ENCODE results near the gene CDK5R2. TPM values are rescaled to one million over a fixed set of nuclear protein-coding genes. Genes with fewer than 3 reads are reported as not detected.

The CDK5R2 gene
- total and polyA plus RNA-seq, 12 donors, result 0.13 to 10.4 (median 1.7) TPM; not detected in 3

GRCh38 chr2:218956039-218956438 is 3.4 kb upstream of the CDK5R2 start:
- no peak for TF ChIP-seq CTCF (IDR thresholded peaks at IDR 0.05)
- TF ChIP-seq POLR2A (IDR thresholded peaks at IDR 0.05), result no peak
- H3K36me3 ChIP-seq (replicated peaks in 1 of 2), result no peaks in the 10 kb centered on the region
- DNase-seq, result no peak
- no peak overlapping the region for H3K27ac ChIP-seq
- H3K9me3 ChIP-seq (replicated peaks in 1 of 3), result no peaks in the 10 kb centered on the region
- WGBS, 4 donors, result 41 to 75% (median 51%) methylated on average over 1 of the region's 1 CpG
- peaks cover 24% of the 10 kb centered on the region for H3K27me3 ChIP-seq
- intact Hi-C loops (cut with DNase I), result no loop called here
- peaks cover 0 to 4% of the 10 kb centered on the region in 2 donors for H3K4me1 ChIP-seq (replicated peaks in 1 of 2)
- H3K4me3 ChIP-seq, result no peak overlapping the region

- 69 to 90% (median 78%) methylated on average over 4 of the region's 4 CpGs for WGBS, 4 donors
- Histone ChIP-seq H3K36me3 (replicated peaks in 1 of 2) (no peaks in the 10 kb centered on the region), H3K9me3 (replicated peaks in 1 of 3) (no peaks in the 10 kb centered on the region), H3K27ac (no peak overlapping the region), H3K4me3 (no peak overlapping the region), H3K4me1 (replicated peaks in 1 of 2) (peaks cover 0 to 4% of the 10 kb centered on the region in 2 donors), H3K27me3 (peaks cover 38% of the 10 kb centered on the region)
- DNase-seq, result no peak
- intact Hi-C loops (cut with DNase I), result no loop called here
- TF ChIP-seq POLR2A (IDR thresholded peaks at IDR 0.05), result no peak
Measured at GRCh38 chr2:218957671-218958070, 1.8 kb upstream of the CDK5R2 start.

GRCh38 chr2:218958276-218958675 is 1.2 kb upstream of the CDK5R2 start:
- Histone ChIP-seq H3K9me3 (replicated peaks in 1 of 3) (no peaks in the 10 kb centered on the region), H3K4me1 (replicated peaks in 1 of 2) (peaks cover 0 to 4% of the 10 kb centered on the region in 2 donors), H3K36me3 (replicated peaks in 1 of 2) (no peaks in the 10 kb centered on the region), H3K27ac (no peak overlapping the region), H3K4me3 (no peak overlapping the region), H3K27me3 (peaks cover 44% of the 10 kb centered on the region)
- 83 to 96% (median 93%) methylated on average over 1 of the region's 1 CpG for WGBS, 4 donors
- DNase-seq, result no peak
- intact Hi-C loops (cut with DNase I), result no loop called here
- no peak for TF ChIP-seq POLR2A (IDR thresholded peaks at IDR 0.05)
- TF ChIP-seq CTCF (IDR thresholded peaks at IDR 0.05), result no peak

- H3K27ac ChIP-seq, result peak overlapping the region in 1 of 5 donors; percentile 76
- H3K9me3 ChIP-seq (replicated peaks in 1 of 3), result no peaks in the 10 kb centered on the region
- H3K4me3 ChIP-seq, result peak overlapping the region in 1 of 4 donors; percentile 55
- peak in 1 of 7 donors; percentile 25 for DNase-seq
- no peaks in the 10 kb centered on the region for H3K36me3 ChIP-seq (replicated peaks in 1 of 2)
- peaks cover 55% of the 10 kb centered on the region for H3K27me3 ChIP-seq
- peaks cover 0 to 4% of the 10 kb centered on the region in 2 donors for H3K4me1 ChIP-seq (replicated peaks in 1 of 2)
- intact Hi-C loops (cut with DNase I), result no loop called here
- WGBS, 4 donors, result 0 to 3% (median 2%) methylated on average over 11 to 67 of the region's 67 CpGs; no CpG with 5 or more reads in 1 of the 4 donors
- TF ChIP-seq CTCF (IDR thresholded peaks at IDR 0.05), result no peak
- peak in 1 of 2 donors; percentile 69 for TF ChIP-seq POLR2A (IDR thresholded peaks at IDR 0.05)
Measured at GRCh38 chr2:218959761-218960308, 369 bp downstream of the CDK5R2 start.
